GM12872 (cell line): ENCODE measurements around the gene GREB1.

Source experiments
- TF ChIP-seq, protein P1 (sequence below): IDR thresholded peaks from 3 replicates; pipeline ENCODE4 v1.5.1; 2011; ENCODE audit warnings: low read depth, mild to moderate bottlenecking, low read length, moderate library complexity; ENCODE audit not compliant: insufficient read depth

Gene GREB1

DNA sequence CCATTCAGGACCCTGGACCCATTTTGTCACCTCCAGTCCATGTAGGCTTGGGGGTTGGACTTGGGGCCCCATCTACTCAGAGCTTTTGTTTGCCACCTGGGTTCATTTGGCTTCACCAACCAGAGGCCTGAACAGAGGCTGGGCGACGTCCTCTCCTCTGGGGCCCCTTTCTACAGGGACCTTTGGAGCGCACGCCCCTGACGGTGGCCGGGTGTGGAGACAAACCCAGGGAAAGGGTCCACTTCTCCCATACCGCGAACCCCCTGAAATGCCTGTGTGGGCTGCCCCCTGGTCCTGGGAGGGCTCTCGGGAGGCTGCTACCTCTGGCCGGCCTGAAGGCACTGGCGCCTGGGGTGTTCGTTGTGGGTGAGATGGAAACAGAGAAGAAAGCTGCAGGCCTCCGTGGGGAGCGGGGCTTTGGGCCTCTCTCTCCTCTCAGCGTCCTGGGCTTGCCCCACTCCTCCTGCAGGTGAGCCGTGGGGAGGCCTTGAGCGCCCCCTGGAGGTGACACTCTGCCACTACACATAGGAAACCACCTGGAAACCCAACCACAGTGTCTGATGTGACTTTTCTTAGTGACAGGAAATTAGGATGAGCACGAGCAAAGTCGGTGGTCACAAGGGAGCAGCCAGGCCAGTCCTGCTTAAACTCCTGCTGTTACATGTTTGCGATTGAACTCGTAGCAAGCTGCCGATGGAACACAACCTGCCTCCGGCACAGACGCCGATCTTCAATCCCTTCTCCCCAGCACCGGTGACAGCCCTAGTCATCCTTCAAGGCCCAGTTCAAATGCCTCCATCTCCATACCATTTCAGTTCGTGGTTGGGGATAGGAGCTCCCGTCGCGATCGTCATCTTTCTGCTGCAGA lies 148.1 kb downstream of the GREB1 start:
- TF ChIP-seq, protein P1, sequence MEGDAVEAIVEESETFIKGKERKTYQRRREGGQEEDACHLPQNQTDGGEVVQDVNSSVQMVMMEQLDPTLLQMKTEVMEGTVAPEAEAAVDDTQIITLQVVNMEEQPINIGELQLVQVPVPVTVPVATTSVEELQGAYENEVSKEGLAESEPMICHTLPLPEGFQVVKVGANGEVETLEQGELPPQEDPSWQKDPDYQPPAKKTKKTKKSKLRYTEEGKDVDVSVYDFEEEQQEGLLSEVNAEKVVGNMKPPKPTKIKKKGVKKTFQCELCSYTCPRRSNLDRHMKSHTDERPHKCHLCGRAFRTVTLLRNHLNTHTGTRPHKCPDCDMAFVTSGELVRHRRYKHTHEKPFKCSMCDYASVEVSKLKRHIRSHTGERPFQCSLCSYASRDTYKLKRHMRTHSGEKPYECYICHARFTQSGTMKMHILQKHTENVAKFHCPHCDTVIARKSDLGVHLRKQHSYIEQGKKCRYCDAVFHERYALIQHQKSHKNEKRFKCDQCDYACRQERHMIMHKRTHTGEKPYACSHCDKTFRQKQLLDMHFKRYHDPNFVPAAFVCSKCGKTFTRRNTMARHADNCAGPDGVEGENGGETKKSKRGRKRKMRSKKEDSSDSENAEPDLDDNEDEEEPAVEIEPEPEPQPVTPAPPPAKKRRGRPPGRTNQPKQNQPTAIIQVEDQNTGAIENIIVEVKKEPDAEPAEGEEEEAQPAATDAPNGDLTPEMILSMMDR, result peak; percentile 93

DNA sequence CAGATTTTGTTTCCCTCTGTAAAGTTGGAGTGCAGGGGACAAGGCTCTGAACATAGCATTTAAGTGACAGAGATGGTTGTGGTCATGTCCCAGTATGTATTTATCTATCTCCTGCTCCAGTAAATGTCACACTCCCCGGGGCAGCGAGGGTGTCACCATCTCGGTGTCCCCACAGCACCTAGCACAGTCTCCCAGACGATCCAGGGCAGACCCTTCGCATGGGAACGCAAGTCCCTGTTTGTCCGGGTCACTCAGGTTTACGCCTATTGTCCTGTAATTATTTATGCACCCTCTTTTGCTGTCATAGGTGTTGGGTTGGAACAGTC lies 148.7 kb downstream of the GREB1 start:
- TF ChIP-seq, protein P1, result no peak

DNA sequence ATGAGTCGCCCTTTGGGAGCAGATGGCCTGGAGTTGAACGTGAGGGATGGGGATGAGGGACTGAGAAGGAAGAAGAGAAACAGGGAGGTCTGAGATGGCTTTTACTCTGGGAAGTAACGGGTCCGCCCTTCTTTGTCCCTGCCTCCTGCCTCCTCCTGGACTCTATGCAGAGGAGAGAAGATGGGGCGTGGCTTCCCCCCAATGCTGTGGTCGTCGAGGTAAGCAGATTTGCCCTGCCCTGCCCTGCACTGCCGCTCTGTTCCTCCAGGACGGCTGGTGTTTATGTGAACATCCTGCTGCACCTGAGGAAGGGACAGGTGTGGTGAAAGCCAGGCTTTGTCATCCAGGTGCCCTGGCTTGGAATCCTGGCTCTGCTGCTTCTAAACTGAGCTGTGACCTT lies 149.6 kb downstream of the GREB1 start:
- TF ChIP-seq, protein P1, result no peak

DNA sequence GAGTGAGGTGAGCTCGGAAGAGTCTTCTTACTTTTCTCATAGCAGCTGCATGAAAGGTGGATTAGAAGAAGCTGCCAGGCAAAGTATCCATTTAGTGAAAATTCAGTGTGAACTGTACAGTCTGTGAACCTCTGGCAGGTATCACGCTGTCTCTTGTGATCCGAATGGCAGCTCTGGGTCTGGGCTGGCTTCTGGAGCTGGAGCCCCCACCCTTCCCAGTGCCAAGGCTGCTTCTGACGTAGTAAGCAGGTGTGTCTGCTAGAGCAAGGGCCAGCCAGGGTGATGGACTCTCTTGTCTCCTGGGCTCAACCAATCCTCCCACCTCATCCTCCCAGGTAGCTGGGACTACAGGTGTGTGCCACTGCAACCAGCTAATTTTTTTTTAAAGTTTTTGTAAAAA lies 150.1 kb downstream of the GREB1 start:
- TF ChIP-seq, protein P1, result no peak

DNA sequence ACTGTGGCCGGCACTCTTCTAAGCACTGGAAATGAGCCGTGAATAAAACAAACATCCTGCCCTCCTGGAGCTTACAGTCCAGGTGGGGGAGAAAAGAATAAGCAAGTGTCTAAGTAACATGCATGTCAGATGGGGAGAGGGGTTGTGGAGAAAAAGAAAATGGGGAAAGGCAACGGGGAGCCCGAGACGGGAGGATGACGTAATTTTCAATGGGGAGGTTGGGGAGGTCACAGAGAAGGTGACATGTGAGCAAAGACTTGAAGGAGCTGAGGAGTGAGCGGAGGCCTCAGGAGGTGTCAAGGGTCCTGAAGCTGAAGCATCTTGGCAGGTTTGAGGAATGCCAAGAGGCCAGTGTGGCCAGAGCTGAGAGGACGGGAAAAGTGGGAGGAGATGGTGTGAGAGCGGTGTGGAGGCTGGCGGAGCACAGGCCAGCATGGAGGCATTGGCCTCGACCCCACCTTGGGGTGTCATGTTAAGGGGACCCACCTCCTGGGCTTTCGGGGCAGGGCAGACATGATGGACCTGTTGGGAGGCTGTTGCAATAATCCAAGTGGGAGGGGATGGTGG lies 151.1 kb downstream of the GREB1 start:
- TF ChIP-seq, protein P1, result no peak

DNA sequence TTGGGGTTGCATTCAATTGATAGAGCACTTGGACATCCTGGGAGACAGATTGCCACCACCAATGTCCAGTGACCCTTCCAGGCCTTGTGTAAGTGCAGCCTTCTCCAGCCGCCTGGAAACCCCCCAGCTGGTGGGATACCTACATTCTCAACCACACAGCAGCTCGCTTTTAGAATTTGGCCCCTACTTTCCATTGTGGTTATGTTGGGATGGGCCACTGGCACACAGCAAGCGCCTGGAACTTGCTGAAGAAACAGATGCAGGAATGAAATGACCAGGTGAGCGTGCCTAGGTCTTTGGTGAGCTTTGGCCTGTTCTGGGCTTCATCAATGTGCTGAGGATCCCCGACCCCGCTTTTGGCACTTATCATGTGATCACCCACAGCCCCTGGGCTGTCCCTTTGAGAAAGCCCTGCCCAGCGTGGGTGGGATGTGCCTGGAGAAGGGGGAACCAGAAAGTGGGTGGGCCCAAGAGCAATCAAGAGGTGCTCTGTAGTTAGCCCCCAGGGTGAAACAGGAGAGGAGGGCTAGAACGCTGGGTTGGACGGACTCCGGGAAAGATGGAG lies 152.1 kb downstream of the GREB1 start:
- TF ChIP-seq, protein P1, result no peak

DNA sequence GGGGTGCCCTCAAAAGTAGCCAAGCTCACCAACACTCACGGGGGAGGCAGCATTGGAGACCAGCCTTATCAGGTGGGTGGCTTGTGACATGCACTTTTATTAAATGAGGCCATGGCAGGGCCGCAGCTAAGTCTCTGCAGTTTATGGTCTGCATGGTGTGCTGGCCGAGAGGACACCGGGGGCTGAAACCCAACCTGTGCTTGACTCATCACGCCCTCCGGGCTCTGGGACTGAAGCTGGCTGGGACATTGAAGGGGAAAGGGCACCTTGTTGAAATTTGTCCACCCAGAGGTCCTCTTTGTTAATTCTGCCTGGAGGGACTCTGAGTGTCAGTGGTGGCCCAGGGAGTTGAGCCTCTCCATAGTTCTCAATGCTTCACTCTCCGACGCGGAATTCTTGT lies 153.9 kb downstream of the GREB1 start:
- TF ChIP-seq, protein P1, result no peak
